HG02884 (cell line): ENCODE data around the gene UFD1.

Experiments used
- ATAC-seq: cut with Tn5 transposase; IDR thresholded peaks from one replicate; pipeline ENCODE4 v1.9.1; 2021; ENCODE audit warnings: mild to moderate bottlenecking, moderate library complexity; ENCODE audit not compliant: unreplicated experiment

The UFD1 gene

GRCh38 chr22:19400881-19401280, 78.1 kb downstream of the UFD1 start:
- ATAC-seq, result no peak
